Caco-2 (cell line): ENCODE data around the gene NPHP4. TPM values are rescaled to one million over a fixed set of nuclear protein-coding genes. Genes with fewer than 3 reads are reported as not detected.
A peak's percentile ranks its signal among the peaks of the same experiment; 100 is the strongest.

Experiments
- BruUV-seq: library from RNA; stranded (reverse); fragments of 400-500 nt; replicated peaks from 2 replicates; lab custom pipeline; 2021; lab: Mats Ljungman, UMichigan
- CTCF ChIA-PET: fragments of 300-600 bp; sonication (Branson Sonifier 250); formaldehyde crosslinking; loops from one replicate; lab custom pipeline; 2022; ENCODE audit warnings: antibody characterized with exemption; lab: Charles Lee
- POLR2A ChIA-PET: fragments of 300-600 bp; sonication (Branson Sonifier 250); formaldehyde crosslinking; loops from one replicate; lab custom pipeline; 2022; ENCODE audit warnings: antibody characterized with exemption; lab: Charles Lee
- DNase-seq, 2 experiments: peaks; one replicate each; pipeline versions ENCODE4 v3.0.0 to v3.0.0-alpha.2; 2020 to 2022
- H3K27me3 ChIP-seq: replicated peaks from 2 replicates; pipeline ENCODE4 v1.6.0; 2011; ENCODE audit warnings: low read length; ENCODE audit not compliant: control insufficient read depth, insufficient read depth
- H3K36me3 ChIP-seq: 2 replicates; pipeline ENCODE4 v1.5.1; 2011; ENCODE audit warnings: low read length; ENCODE audit not compliant: control insufficient read depth, insufficient read depth
- H3K4me1 ChIP-seq: fragments of 250-450 bp; sonication (Bioruptor Pico); 2 replicates; pipeline ENCODE4 v1.5.1; 2020; ENCODE audit warnings: mild to moderate bottlenecking
- H3K4me3 ChIP-seq: 2 replicates; pipeline ENCODE4 v1.5.1; 2011; ENCODE audit warnings: low read depth, mild to moderate bottlenecking, control low read depth, low read length
- H3K9me3 ChIP-seq: fragments of 250-450 bp; sonication (Bioruptor Pico); 2 replicates; pipeline ENCODE4 v1.5.1; 2020; ENCODE audit warnings: mild to moderate bottlenecking, moderate library complexity
- H3K27ac Mint-ChIP-seq: one replicate; pipeline ENCODE4 v1.8.0; 2022; ENCODE audit warnings: mixed read lengths; ENCODE audit not compliant: unreplicated experiment
- H3K27me3 Mint-ChIP-seq: one replicate; pipeline ENCODE4 v1.8.0; 2022; ENCODE audit warnings: mixed read lengths; ENCODE audit not compliant: insufficient read depth, unreplicated experiment
- H3K36me3 Mint-ChIP-seq: one replicate; pipeline ENCODE4 v1.8.0; 2022; ENCODE audit warnings: mild to moderate bottlenecking, mixed read lengths; ENCODE audit not compliant: insufficient read depth, unreplicated experiment
- H3K4me1 Mint-ChIP-seq: one replicate; pipeline ENCODE4 v1.8.0; 2022; ENCODE audit warnings: low read depth, mixed read lengths; ENCODE audit not compliant: unreplicated experiment
- H3K4me3 Mint-ChIP-seq: one replicate; pipeline ENCODE4 v1.8.0; 2022; ENCODE audit warnings: mild to moderate bottlenecking, moderate library complexity, mixed read lengths; ENCODE audit not compliant: unreplicated experiment
- H3K9me3 Mint-ChIP-seq: one replicate; pipeline ENCODE4 v1.8.0; 2022; ENCODE audit warnings: mixed read lengths; ENCODE audit not compliant: unreplicated experiment
- intact Hi-C: fragments of 100-400 bp; cut with micrococcal nuclease; formaldehyde crosslinking; loops from one replicate; pipeline ENCODE4 v1.10.0; 2022; ENCODE audit not compliant: unreplicated experiment
- total RNA-seq: library from RNA; stranded (reverse); gene quantifications from 2 replicates; pipeline ENCODE4 v1.2.3, GENCODE V29; 2022
- TF ChIP-seq, protein P1 (sequence below), 2 experiments: fragments of 200-600 bp in 1 of 2; IDR thresholded peaks; 1 replicate in 1 of 2; 2 replicates in 1 of 2; pipeline versions ENCODE4 v1.5.1 to v1.8.0; 2011 to 2022; ENCODE audit warnings: antibody characterized with exemption in 1 of 2, control low read depth in 1 of 2, inconsistent platforms in 1 of 2, low read depth in 1 of 2, low read length in 1 of 2, mild to moderate bottlenecking in 1 of 2, moderate library complexity in 1 of 2; ENCODE audit not compliant: insufficient read depth in 1 of 2, severe bottlenecking in 1 of 2, unreplicated experiment in 1 of 2

The NPHP4 gene
- total RNA-seq, 1 experiment from 2014 or later = 12.3 TPM

DNA sequence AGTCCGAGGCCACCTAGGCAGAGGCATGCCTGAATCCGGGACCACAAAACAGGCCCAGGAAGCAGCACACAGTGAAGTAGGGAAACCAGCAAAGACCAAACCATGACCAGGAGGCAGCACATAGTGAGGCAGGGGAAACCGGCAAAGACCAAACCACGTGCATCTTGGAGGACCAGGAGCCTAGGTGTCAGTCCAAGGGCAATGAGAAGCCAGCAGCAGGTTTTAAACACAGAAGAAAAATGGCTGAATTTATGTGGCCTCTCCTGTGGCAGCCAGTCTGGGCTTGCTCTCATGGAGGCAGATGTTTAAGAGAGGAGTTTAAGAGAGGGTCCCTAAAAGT lies 42.5 kb downstream of the NPHP4 start:
- H3K27me3 ChIP-seq = no peaks in the 10 kb centered on the region
- no peak overlapping the region for H3K27ac Mint-ChIP-seq
- no peak for DNase-seq
- H3K9me3 Mint-ChIP-seq = no peaks in the 10 kb centered on the region
- ChIA-PET CTCF (no interaction called here), POLR2A (no interaction called here)
- intact Hi-C loops = no loop called here
- no peaks in the 10 kb centered on the region for H3K27me3 Mint-ChIP-seq
- no TSS peak for BruUV-seq
- H3K4me1 Mint-ChIP-seq = peaks cover 2% of the 10 kb centered on the region
- H3K9me3 ChIP-seq = no peaks in the 10 kb centered on the region
- no peaks in the 10 kb centered on the region for H3K36me3 Mint-ChIP-seq
- H3K36me3 ChIP-seq = no peaks in the 10 kb centered on the region
- H3K4me3 ChIP-seq = no peak overlapping the region
- no peak overlapping the region for H3K4me3 Mint-ChIP-seq
- TF ChIP-seq, protein P1, sequence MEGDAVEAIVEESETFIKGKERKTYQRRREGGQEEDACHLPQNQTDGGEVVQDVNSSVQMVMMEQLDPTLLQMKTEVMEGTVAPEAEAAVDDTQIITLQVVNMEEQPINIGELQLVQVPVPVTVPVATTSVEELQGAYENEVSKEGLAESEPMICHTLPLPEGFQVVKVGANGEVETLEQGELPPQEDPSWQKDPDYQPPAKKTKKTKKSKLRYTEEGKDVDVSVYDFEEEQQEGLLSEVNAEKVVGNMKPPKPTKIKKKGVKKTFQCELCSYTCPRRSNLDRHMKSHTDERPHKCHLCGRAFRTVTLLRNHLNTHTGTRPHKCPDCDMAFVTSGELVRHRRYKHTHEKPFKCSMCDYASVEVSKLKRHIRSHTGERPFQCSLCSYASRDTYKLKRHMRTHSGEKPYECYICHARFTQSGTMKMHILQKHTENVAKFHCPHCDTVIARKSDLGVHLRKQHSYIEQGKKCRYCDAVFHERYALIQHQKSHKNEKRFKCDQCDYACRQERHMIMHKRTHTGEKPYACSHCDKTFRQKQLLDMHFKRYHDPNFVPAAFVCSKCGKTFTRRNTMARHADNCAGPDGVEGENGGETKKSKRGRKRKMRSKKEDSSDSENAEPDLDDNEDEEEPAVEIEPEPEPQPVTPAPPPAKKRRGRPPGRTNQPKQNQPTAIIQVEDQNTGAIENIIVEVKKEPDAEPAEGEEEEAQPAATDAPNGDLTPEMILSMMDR (IDR thresholded peaks at IDR 0.05; ENCODE audit: insufficient read depth in 1 of 2, low read depth in 1 of 2, low read length in 1 of 2, severe bottlenecking in 1 of 2, unreplicated experiment in 1 of 2) = no peak
- no peaks in the 10 kb centered on the region for H3K4me1 ChIP-seq

DNA sequence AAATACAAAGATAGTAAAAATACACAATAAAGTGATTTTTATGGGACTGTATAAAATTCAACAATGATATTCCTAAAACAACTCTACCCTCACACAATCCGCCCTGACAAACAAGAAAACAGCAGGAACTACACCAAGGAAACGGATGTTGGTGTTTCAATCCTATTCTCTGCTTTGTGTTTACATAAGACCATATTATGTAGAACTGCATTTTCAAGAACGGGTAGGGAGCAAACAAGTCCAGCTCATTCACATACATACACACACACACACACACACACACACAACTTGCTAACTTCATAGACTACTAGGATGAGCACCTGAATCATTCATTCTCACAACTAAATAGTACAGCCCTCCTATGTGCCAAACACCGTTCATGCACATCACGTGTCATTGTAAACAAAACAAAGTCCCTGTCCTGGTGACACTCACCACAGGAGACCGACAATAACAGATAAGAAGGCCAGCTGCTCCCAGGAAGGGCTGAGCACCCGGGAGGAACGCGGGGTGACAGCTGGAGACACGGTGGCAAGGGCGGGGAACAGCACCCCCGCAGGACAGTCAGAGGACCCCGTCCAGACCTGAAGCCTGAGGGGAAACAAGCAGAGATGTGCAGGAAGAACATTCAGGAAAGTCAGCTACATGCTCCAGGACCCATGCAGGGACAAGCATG lies 43.0 kb downstream of the NPHP4 start:
- BruUV-seq = no TSS peak
- no peaks in the 10 kb centered on the region for H3K27me3 ChIP-seq
- Mint-ChIP-seq H3K4me3 (no peak overlapping the region), H3K4me1 (no peaks in the 10 kb centered on the region), H3K27ac (no peak overlapping the region), H3K36me3 (no peaks in the 10 kb centered on the region), H3K9me3 (no peaks in the 10 kb centered on the region), H3K27me3 (no peaks in the 10 kb centered on the region)
- DNase-seq = peak in 1 of 2 experiments; percentile 14
- ChIA-PET POLR2A (no interaction called here), CTCF (no interaction called here)
- TF ChIP-seq, protein P1 (IDR thresholded peaks at IDR 0.05; ENCODE audit: insufficient read depth in 1 of 2, low read depth in 1 of 2, low read length in 1 of 2, severe bottlenecking in 1 of 2, unreplicated experiment in 1 of 2) = peak in 1 of 2 experiments; percentile 11
- no peaks in the 10 kb centered on the region for H3K9me3 ChIP-seq
- H3K36me3 ChIP-seq = no peaks in the 10 kb centered on the region
- H3K4me1 ChIP-seq = no peaks in the 10 kb centered on the region
- intact Hi-C loops = no loop called here
- no peak overlapping the region for H3K4me3 ChIP-seq

DNA sequence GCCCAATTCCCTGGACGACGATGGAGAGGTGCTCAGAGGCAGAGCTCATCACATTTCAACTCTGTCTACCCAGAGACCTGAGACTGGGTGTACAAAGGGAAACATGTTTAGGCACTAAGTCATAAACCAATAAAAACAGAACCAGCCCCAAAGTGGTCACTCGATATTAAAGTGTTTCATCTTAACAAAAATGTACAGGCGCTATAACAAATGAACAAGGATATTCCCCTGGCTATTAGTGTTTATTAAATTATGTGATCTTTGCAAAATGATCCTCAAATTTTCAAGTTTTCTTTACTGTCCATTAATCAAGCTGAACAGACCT lies 43.6 kb downstream of the NPHP4 start:
- H3K4me3 Mint-ChIP-seq = no peak overlapping the region
- CTCF ChIA-PET = no interaction called here
- no peaks in the 10 kb centered on the region for H3K9me3 Mint-ChIP-seq
- TF ChIP-seq, protein P1 (IDR thresholded peaks at IDR 0.05; ENCODE audit: insufficient read depth in 1 of 2, low read depth in 1 of 2, low read length in 1 of 2, severe bottlenecking in 1 of 2, unreplicated experiment in 1 of 2) = no peak
- H3K4me1 Mint-ChIP-seq = no peaks in the 10 kb centered on the region
- Histone ChIP-seq H3K27me3 (no peaks in the 10 kb centered on the region), H3K36me3 (no peaks in the 10 kb centered on the region), H3K9me3 (no peaks in the 10 kb centered on the region), H3K4me1 (no peaks in the 10 kb centered on the region), H3K4me3 (no peak overlapping the region)
- no peaks in the 10 kb centered on the region for H3K36me3 Mint-ChIP-seq
- no peaks in the 10 kb centered on the region for H3K27me3 Mint-ChIP-seq
- POLR2A ChIA-PET = no interaction called here
- BruUV-seq = no TSS peak
- intact Hi-C loops = no loop called here
- H3K27ac Mint-ChIP-seq = no peak overlapping the region
- no peak for DNase-seq
